ENCODE results near the gene TMEM33. TPM values are rescaled to one million over a fixed set of nuclear protein-coding genes. Genes with fewer than 3 reads are reported as not detected.

The TMEM33 gene

GRCh38 chr4:42008011-42008786 is 73.0 kb downstream of the TMEM33 start:
- no peaks in the 10 kb centered on the region for H3K27me3 ChIP-seq (ENCODE audit: control insufficient read depth, insufficient read depth, low read length)
- no peaks in the 10 kb centered on the region for H3K4me1 ChIP-seq (ENCODE audit: control insufficient read depth, insufficient read depth, low read length)

More at GRCh38 chr4:42008011-42008786, 73.0 kb downstream of the TMEM33 start:
- Histone ChIP-seq H3K4me2 (ENCODE audit: low read length) (no peak overlapping the region), H3K4me3 (ENCODE audit: low read length) (no peak overlapping the region), H3K9ac (ENCODE audit: low read depth, low read length) (no peak overlapping the region), H3K36me3 (ENCODE audit: insufficient read depth, low read length) (peaks cover 7% of the 10 kb centered on the region), H3K9me3 (replicated peaks; ENCODE audit: low read length) (no peaks in the 10 kb centered on the region)

Small RNAs within 50 kb of the gene (small RNA-seq; reads per million reads assigned to genes)
- not detected for gene AC108210.2

Measured in skeletal muscle satellite cell (primary cell).